CD14-positive monocyte (primary cell): Measurements from ENCODE around the gene FGFRL1. TPM values are rescaled to one million over a fixed set of nuclear protein-coding genes. Genes with fewer than 3 reads are reported as not detected.

Source experiments
- DNase-seq, 3 donors: peaks; one replicate each; pipeline ENCODE4 v3.0.0-alpha.2; 2011 to 2022
- H2AFZ ChIP-seq: 2 replicates; pipeline ENCODE4 v1.6.0; 2012; ENCODE audit warnings: mild to moderate bottlenecking, low read depth, low read length, inconsistent platforms; ENCODE audit not compliant: insufficient read depth, poor library complexity, severe bottlenecking
- H3K27ac ChIP-seq, 2 donors: 1 replicate in 1 of 2; 2 replicates in 1 of 2; pipeline ENCODE4 v1.5.1; 2012 to 2013; ENCODE audit warnings: low read length in 2 of 2, control low read depth in 1 of 2, inconsistent platforms in 1 of 2, low read depth in 1 of 2, mild to moderate bottlenecking in 1 of 2
- H3K27me3 ChIP-seq, 2 donors: one replicate each; pipeline versions ENCODE4 v1.6.0 to v1.6.1; 2011 to 2013; ENCODE audit warnings: low read length in 2 of 2; ENCODE audit not compliant: control insufficient read depth in 2 of 2, insufficient read depth in 2 of 2
- H3K36me3 ChIP-seq, 2 donors: replicated peaks in 1 of 2; 1 replicate in 1 of 2; 2 replicates in 1 of 2; pipeline versions ENCODE4 v1.5.1 to v1.6.1; 2012 to 2013; ENCODE audit warnings: low read length in 2 of 2, control low read depth in 1 of 2, inconsistent platforms in 1 of 2, mild to moderate bottlenecking in 1 of 2; ENCODE audit not compliant: insufficient read depth in 2 of 2, control insufficient read depth in 1 of 2
- H3K4me1 ChIP-seq, 2 donors: 1 replicate in 1 of 2; 2 replicates in 1 of 2; pipeline versions ENCODE4 v1.5.1 to v1.6.1; 2012 to 2013; ENCODE audit warnings: low read length in 2 of 2, control low read depth in 1 of 2, inconsistent platforms in 1 of 2, mild to moderate bottlenecking in 1 of 2, moderate library complexity in 1 of 2; ENCODE audit not compliant: insufficient read depth in 2 of 2, control insufficient read depth in 1 of 2
- H3K4me2 ChIP-seq: replicated peaks from 2 replicates; pipeline ENCODE3; 2012; ENCODE audit warnings: low read length, moderate library complexity, mild to moderate bottlenecking; ENCODE audit not compliant: poor library complexity, severe bottlenecking; ENCODE audit errors: extremely low read depth
- H3K4me3 ChIP-seq, 3 experiments: fragments of 200-600 bp in 1 of 3; sonication (generic) in 1 of 3; replicated peaks in 1 of 3; 1 replicate in 2 of 3; 2 replicates in 1 of 3; pipeline ENCODE4 v1.5.1; 2011 to 2013; ENCODE audit warnings: low read length in 3 of 3, mild to moderate bottlenecking in 3 of 3, control low read depth in 2 of 3, low read depth in 2 of 3, inconsistent platforms in 1 of 3, moderate library complexity in 1 of 3
- H3K79me2 ChIP-seq: 2 replicates; pipeline ENCODE4 v1.6.0; 2012; ENCODE audit warnings: mild to moderate bottlenecking, control low read depth, inconsistent platforms, low read length, moderate library complexity; ENCODE audit not compliant: insufficient read depth
- H3K9ac ChIP-seq: 2 replicates; pipeline ENCODE4 v1.6.0; 2017; ENCODE audit warnings: low read length, mild to moderate bottlenecking; ENCODE audit not compliant: insufficient read depth, poor library complexity, severe bottlenecking
- H3K9me3 ChIP-seq, 2 donors: replicated peaks in 1 of 2; 1 replicate in 1 of 2; 2 replicates in 1 of 2; pipeline versions ENCODE4 v1.5.1 to v1.6.1; 2012 to 2013; ENCODE audit warnings: low read length in 2 of 2, control low read depth in 1 of 2; ENCODE audit not compliant: control insufficient read depth in 1 of 2, insufficient read depth in 1 of 2
- H4K20me1 ChIP-seq: 2 replicates; pipeline ENCODE4 v1.6.0; 2012; ENCODE audit warnings: mild to moderate bottlenecking, low read length, control low read depth, moderate library complexity; ENCODE audit not compliant: insufficient read depth
- H3K27ac Mint-ChIP-seq, 7 donors: one replicate each; pipeline ENCODE4 v1.8.0; 2020; ENCODE audit warnings: mild to moderate bottlenecking in 7 of 7, mixed read lengths in 7 of 7, moderate library complexity in 6 of 7, inconsistent platforms in 2 of 7
- H3K27me3 Mint-ChIP-seq, 3 donors: one replicate each; pipeline ENCODE4 v1.8.0; 2021 to 2022; ENCODE audit warnings: low read depth in 3 of 3, mild to moderate bottlenecking in 3 of 3, mixed read lengths in 3 of 3, moderate library complexity in 3 of 3, inconsistent platforms in 1 of 3
- H3K36me3 Mint-ChIP-seq, 2 donors: one replicate each; pipeline ENCODE4 v1.8.0; 2020; ENCODE audit warnings: mixed read lengths in 2 of 2, inconsistent platforms in 1 of 2, mild to moderate bottlenecking in 1 of 2
- H3K4me1 Mint-ChIP-seq: one replicate; pipeline ENCODE4 v1.8.0; 2020; ENCODE audit warnings: mild to moderate bottlenecking, mixed read lengths
- H3K4me3 Mint-ChIP-seq, 2 donors: one replicate each; pipeline ENCODE4 v1.8.0; 2020; ENCODE audit warnings: mild to moderate bottlenecking in 2 of 2, mixed read lengths in 2 of 2, moderate library complexity in 1 of 2
- H3K9me3 Mint-ChIP-seq, 7 donors: one replicate each; pipeline ENCODE4 v1.8.0; 2020 to 2022; ENCODE audit warnings: mixed read lengths in 7 of 7, mild to moderate bottlenecking in 6 of 7, moderate library complexity in 6 of 7, inconsistent platforms in 2 of 7
- CTCF ChIP-seq: fragments of 200-600 bp; IDR thresholded peaks from one replicate; pipeline ENCODE4 v1.8.0; 2022; ENCODE audit warnings: antibody characterized with exemption, mild to moderate bottlenecking
- WGBS: methylation state at CpG from one replicate; pipeline ENCODE4 v1.1.5; 2013; ENCODE audit warnings: missing lambda C conversion rate; ENCODE audit not compliant: insufficient coverage; 5-methylcytosine and 5-hydroxymethylcytosine counted together
- intact Hi-C, 2 donors: fragments of 100-400 bp; cut with micrococcal nuclease; formaldehyde crosslinking; loops; one replicate each; pipeline versions ENCODE4 v1.15.0 to v1.15.1; 2023
- polyA plus RNA-seq, 3 donors: library from polyadenylated mRNA; depleted of rRNA in 1 of 3; unstranded in 2 of 3; stranded (reverse) in 1 of 3; fragments of 300-500 nt in 2 of 3; fragments of >200 nt in 1 of 3; fragmentation: Illumina TruSeq in 2 of 3; gene quantifications; 1 replicate in 2 of 3; 2 replicates in 1 of 3; pipeline ENCODE4 v1.2.3, GENCODE V29; 2012 to 2021

FGFRL1 gene
- polyA plus RNA-seq, 3 donors = 0.17 to 77.7 (median 0.28) TPM

GRCh38 chr4:1057403-1057745 is 45.9 kb downstream of the FGFRL1 start:
- Histone ChIP-seq H3K36me3 (no peaks in the 10 kb centered on the region), H4K20me1 (no peaks in the 10 kb centered on the region), H3K9me3 (no peaks in the 10 kb centered on the region), H3K9ac (no peak overlapping the region), H3K79me2 (no peaks in the 10 kb centered on the region), H3K4me3 (no peak overlapping the region), H3K27ac (no peak overlapping the region), H3K4me1 (peaks cover 7 to 8% of the 10 kb centered on the region in 2 donors), H2AFZ (no peak overlapping the region), H3K4me2 (no peak overlapping the region), H3K27me3 (peaks cover 9 to 24% of the 10 kb centered on the region in 2 donors)
- Mint-ChIP-seq H3K4me1 (peaks cover 8% of the 10 kb centered on the region), H3K36me3 (peaks cover 0 to 3% of the 10 kb centered on the region in 2 donors), H3K27ac (no peak overlapping the region), H3K9me3 (peaks cover 0 to 5% (median 2%) of the 10 kb centered on the region in 7 donors), H3K4me3 (no peak overlapping the region), H3K27me3 (peaks cover 27 to 45% (median 39%) of the 10 kb centered on the region in 3 donors)
- intact Hi-C loops = no loop called here
- no peak for DNase-seq
- no peak for TF ChIP-seq CTCF
- 100% methylated on average over 5 of the region's 7 CpGs for WGBS

GRCh38 chr4:1058198-1058996 is 47.0 kb downstream of the FGFRL1 start:
- Histone ChIP-seq H3K79me2 (no peaks in the 10 kb centered on the region), H3K9me3 (no peaks in the 10 kb centered on the region), H3K4me3 (no peak overlapping the region), H3K27me3 (peaks cover 9 to 28% of the 10 kb centered on the region in 2 donors), H3K36me3 (no peaks in the 10 kb centered on the region), H2AFZ (no peak overlapping the region), H4K20me1 (no peaks in the 10 kb centered on the region), H3K4me1 (peaks cover 7 to 8% of the 10 kb centered on the region in 2 donors), H3K9ac (no peak overlapping the region), H3K4me2 (no peak overlapping the region), H3K27ac (no peak overlapping the region)
- peaks cover 8% of the 10 kb centered on the region for H3K4me1 Mint-ChIP-seq
- TF ChIP-seq CTCF = no peak
- no peak overlapping the region for H3K4me3 Mint-ChIP-seq
- intact Hi-C loops = no loop called here
- H3K27ac Mint-ChIP-seq = peak overlapping the region in 1 of 7 donors; percentile 23
- 79% methylated on average over 31 of the region's 35 CpGs for WGBS
- H3K9me3 Mint-ChIP-seq = peaks cover 0 to 5% (median 0%) of the 10 kb centered on the region in 7 donors
- DNase-seq = no peak
- peaks cover 0 to 3% of the 10 kb centered on the region in 2 donors for H3K36me3 Mint-ChIP-seq
- peaks cover 30 to 48% (median 34%) of the 10 kb centered on the region in 3 donors for H3K27me3 Mint-ChIP-seq
